K562 (cell line): ENCODE data around the gene CAPN14. TPM values are rescaled to one million over a fixed set of nuclear protein-coding genes. Genes with fewer than 3 reads are reported as not detected.

Source experiments
- ATAC-seq: fragments of 200-7000 bp; cut with Tn5 transposase; 3 replicates; pipeline ENCODE4 v1.9.1; 2020; ENCODE audit warnings: moderate library complexity
- BruUV-seq: library from RNA; stranded (reverse); fragments of 400-500 nt; replicated peaks from 2 replicates; lab custom pipeline; 2021; lab: Mats Ljungman, UMichigan
- CTCF ChIA-PET: fragments of 300-600 bp; formaldehyde crosslinking; extraction: SDS; loops from one replicate; lab custom pipeline; 2021; ENCODE audit warnings: low intra/inter-chr PET ratio; lab: Yijun Ruan, JAX
- POLR2A ChIA-PET: fragments of 300-600, 350-650 bp; sonication (Branson Sonifier 250); formaldehyde crosslinking; extraction: SDS; loops from one replicate; lab custom pipeline; 2021; ENCODE audit warnings: antibody characterized with exemption, inconsistent platforms; lab: Yijun Ruan, JAX
- DNase-seq, 4 experiments: peaks; one replicate each; pipeline versions ENCODE4 v3.0.0 to v3.0.0-alpha.2; 2011 to 2018; ENCODE audit warnings: low spot score in 3 of 4, mixed read lengths in 3 of 4; ENCODE audit errors: extremely low read depth in 1 of 4
- FAIRE-seq: peaks from 2 replicates; lab custom pipeline; 2011; peaks lifted over from hg19 to GRCh38; lab: Jason Lieb, UNC
- H2AFZ ChIP-seq: 2 replicates; pipeline ENCODE4 v1.6.0; 2011; ENCODE audit warnings: low read depth, low read length, control low read depth, inconsistent platforms
- H3K27ac ChIP-seq: fragments of 200-600 bp; 3 replicates; pipeline ENCODE4 v1.8.0; 2011; ENCODE audit warnings: low read depth, mild to moderate bottlenecking, control low read depth, inconsistent platforms, low read length, moderate library complexity, mixed read lengths; ENCODE audit errors: extremely low read depth
- H3K27me3 ChIP-seq, 2 experiments: fragments of 300-600 bp in 1 of 2; 2 replicates in 1 of 2; 3 replicates in 1 of 2; pipeline versions ENCODE4 v1.6.0 to v1.8.0; 2011; ENCODE audit warnings: inconsistent platforms in 2 of 2, low read length in 2 of 2, mild to moderate bottlenecking in 1 of 2, mixed read lengths in 1 of 2, moderate library complexity in 1 of 2; ENCODE audit not compliant: control insufficient read depth in 2 of 2, insufficient read depth in 2 of 2
- H3K36me3 ChIP-seq: fragments of 300-600 bp; 3 replicates; pipeline ENCODE4 v1.8.0; 2011; ENCODE audit warnings: mild to moderate bottlenecking, low read length, inconsistent platforms; ENCODE audit not compliant: control insufficient read depth, insufficient read depth
- H3K4me1 ChIP-seq, 2 experiments: fragments of 200-600 bp in 1 of 2; replicated peaks in 1 of 2; 2 replicates in 1 of 2; 3 replicates in 1 of 2; pipeline versions ENCODE4 v1.5.1 to v1.8.0; 2011; ENCODE audit warnings: inconsistent platforms in 2 of 2, low read length in 2 of 2, mild to moderate bottlenecking in 1 of 2, mixed read lengths in 1 of 2, moderate library complexity in 1 of 2; ENCODE audit not compliant: control insufficient read depth in 2 of 2, insufficient read depth in 2 of 2
- H3K4me2 ChIP-seq: 2 replicates; pipeline ENCODE4 v1.6.1; 2011; ENCODE audit warnings: low read length, control low read depth, inconsistent platforms, mixed read lengths; ENCODE audit not compliant: insufficient read depth
- H3K4me3 ChIP-seq: fragments of 200-600 bp; sonication (generic), shearing (Covaris generic); 2 replicates; pipeline ENCODE4 v1.5.1; 2016; ENCODE audit warnings: control low read depth, inconsistent platforms
- H3K79me2 ChIP-seq: fragments of 200-600 bp; 3 replicates; pipeline ENCODE4 v1.8.0; 2011; ENCODE audit warnings: low read length, inconsistent platforms; ENCODE audit not compliant: control insufficient read depth, insufficient read depth
- H3K9ac ChIP-seq, 2 experiments: 2 replicates each; pipeline versions ENCODE4 v1.6.0 to v1.6.1; 2011; ENCODE audit warnings: low read depth in 2 of 2, low read length in 2 of 2, control low read depth in 1 of 2, inconsistent platforms in 1 of 2, mild to moderate bottlenecking in 1 of 2, mixed read lengths in 1 of 2; ENCODE audit not compliant: insufficient read depth in 1 of 2
- H3K9me1 ChIP-seq: one replicate; pipeline ENCODE4 v1.6.0; 2011; ENCODE audit warnings: inconsistent platforms, mild to moderate bottlenecking, low read length, moderate library complexity; ENCODE audit not compliant: control insufficient read depth, insufficient read depth
- H3K9me3 ChIP-seq: replicated peaks from 2 replicates; pipeline ENCODE4 v1.5.1; 2011; ENCODE audit warnings: low read depth, low read length, inconsistent platforms; ENCODE audit not compliant: control insufficient read depth, insufficient read depth
- H4K20me1 ChIP-seq: replicated peaks from 2 replicates; pipeline ENCODE4 v1.6.1; 2011; ENCODE audit warnings: low read length, inconsistent platforms, mixed read lengths; ENCODE audit not compliant: control insufficient read depth, insufficient read depth
- BDP1 ChIP-seq: IDR thresholded peaks from 3 replicates; pipeline ENCODE4 v1.6.1; 2011; ENCODE audit not compliant: insufficient read length, insufficient read depth
- BHLHE40 ChIP-seq: IDR thresholded peaks from 2 replicates; pipeline ENCODE4 v1.6.1; 2011; ENCODE audit warnings: low read length, improper control_type of control experiment
- BRF1 ChIP-seq: IDR thresholded peaks from 3 replicates; pipeline ENCODE4 v1.6.1; 2011; ENCODE audit warnings: borderline replicate concordance, mild to moderate bottlenecking; ENCODE audit not compliant: insufficient read length; ENCODE audit errors: extremely low read depth
- EZH2 ChIP-seq: IDR thresholded peaks from 2 replicates; pipeline ENCODE4 v1.6.1; 2012; ENCODE audit warnings: low read depth, mild to moderate bottlenecking, inconsistent platforms, low read length, borderline replicate concordance
- FOXK1 ChIP-seq: sonication (generic); formaldehyde crosslinking; IDR thresholded peaks from 2 replicates; pipeline ENCODE4 v1.8.0; 2022; ENCODE audit warnings: missing genetic modification reagents, mild to moderate bottlenecking, borderline replicate concordance
- PHB ChIP-seq: fragments of 250-450 bp; sonication (Bioruptor Pico); IDR thresholded peaks from 2 replicates; pipeline ENCODE4 v1.5.0; 2021
- PHF21A ChIP-seq: fragments of 450-650 bp; IDR thresholded peaks from 2 replicates; pipeline ENCODE4 v1.6.1; 2017; ENCODE audit warnings: low read depth, borderline replicate concordance
- TEAD2 ChIP-seq: fragments of 450-650 bp; IDR thresholded peaks from 2 replicates; pipeline ENCODE4 v1.6.1; 2016; ENCODE audit warnings: missing genetic modification characterization, control low read depth, missing compliant biosample characterization
- XRCC3 ChIP-seq: fragments of 450-650 bp; IDR thresholded peaks from 2 replicates; pipeline ENCODE4 v1.6.1; 2017; ENCODE audit warnings: mild to moderate bottlenecking, moderate library complexity
- ZNF239 ChIP-seq: fragments of 250-450 bp; sonication (Bioruptor Pico); IDR thresholded peaks from 2 replicates; pipeline ENCODE4 v1.4.0; 2020; ENCODE audit warnings: mild to moderate bottlenecking
- ZNF431 ChIP-seq: sonication (generic); formaldehyde crosslinking; IDR thresholded peaks from 2 replicates; pipeline ENCODE4 v1.8.0; 2022; ENCODE audit warnings: mild to moderate bottlenecking, missing genetic modification reagents
- ZNF785 ChIP-seq: fragments of 250-450 bp; sonication (Bioruptor Pico); IDR thresholded peaks from 2 replicates; pipeline ENCODE4 v1.4.0; 2020; ENCODE audit warnings: mild to moderate bottlenecking
- WGBS: fragments of 100-300 bp; shearing (Covaris generic); methylation state at CpG from one replicate; pipeline ENCODE4 v1.1.6; 2016; ENCODE audit warnings: low coverage, mixed read lengths; ENCODE audit not compliant: insufficient coverage; ENCODE audit errors: missing lambda C conversion rate; 5-methylcytosine and 5-hydroxymethylcytosine counted together
- in situ Hi-C: fragments of 300-500 bp; cut with MboI; formaldehyde crosslinking; loops from 4 replicates; pipeline ENCODE4 v1.15.0; 2018; ENCODE audit warnings: inconsistent platforms, mixed read lengths
- intact Hi-C: fragments of 100-400 bp; cut with micrococcal nuclease; formaldehyde crosslinking; loops from 2 replicates; pipeline ENCODE4 v1.14.2; 2022
- polyA plus RNA-seq, 8 experiments: library from polyadenylated mRNA; depleted of rRNA in 4 of 8; stranded (reverse) in 5 of 8; unstranded in 3 of 8; fragments of >200 nt; fragmentation: Nextera tagmentation in 2 of 8; fragmentation: Illumina TruSeq in 1 of 8; extraction: Ambion mirVana in 2 of 8; extraction: Trizol in 1 of 8; gene quantifications; 2 replicates each; pipeline versions ENCODE4 v1.2.1 to v1.2.3, GENCODE V29; 2011 to 2014; ENCODE audit warnings: inconsistent platforms in 1 of 8, missing spikeins in 1 of 8
- total RNA-seq, 7 experiments: library from RNA; depleted of rRNA in 6 of 7; stranded (reverse); fragments of >200 nt in 6 of 7; fragmentation: Illumina TruSeq in 2 of 7; extraction: Trizol in 2 of 7; gene quantifications; 2 replicates each; pipeline versions ENCODE4 v1.2.1 to v1.2.3, GENCODE V29; 2011 to 2021; ENCODE audit warnings: low replicate concordance in 1 of 7
- TF ChIP-seq, protein P1 (sequence below), 2 experiments: IDR thresholded peaks; 2 replicates each; pipeline ENCODE4 v1.6.1; 2011; ENCODE audit warnings: borderline replicate concordance in 1 of 2, control low read depth in 1 of 2, low read depth in 1 of 2, low read length in 1 of 2, mild to moderate bottlenecking in 1 of 2, mixed read lengths in 1 of 2, moderate library complexity in 1 of 2; ENCODE audit not compliant: insufficient read depth in 1 of 2, insufficient read length in 1 of 2, poor library complexity in 1 of 2, severe bottlenecking in 1 of 2; ENCODE audit errors: extremely low read depth in 1 of 2
- TF ChIP-seq, protein P2 (sequence below): fragments of 450-650 bp; formaldehyde crosslinking; IDR thresholded peaks from 2 replicates; pipeline ENCODE4 v1.4.0; 2020; ENCODE audit warnings: mild to moderate bottlenecking, moderate library complexity
- TF ChIP-seq, protein P3 (sequence below): fragments of 250-450 bp; sonication (Bioruptor Pico); IDR thresholded peaks from 2 replicates; pipeline ENCODE4 v1.5.0; 2020; ENCODE audit warnings: mild to moderate bottlenecking, borderline replicate concordance
- TF ChIP-seq, protein P4 (sequence below): fragments of 450-650 bp; formaldehyde crosslinking; conservative IDR thresholded peaks from 2 replicates; pipeline ENCODE4 v1.4.0; 2022; ENCODE audit warnings: mild to moderate bottlenecking, missing genetic modification characterization

CAPN14 gene
- total and polyA plus RNA-seq, 9 of the 15 experiments (the other 6 are each of a cell fraction or from before 2014, with no cell fraction given): not detected

DNA sequence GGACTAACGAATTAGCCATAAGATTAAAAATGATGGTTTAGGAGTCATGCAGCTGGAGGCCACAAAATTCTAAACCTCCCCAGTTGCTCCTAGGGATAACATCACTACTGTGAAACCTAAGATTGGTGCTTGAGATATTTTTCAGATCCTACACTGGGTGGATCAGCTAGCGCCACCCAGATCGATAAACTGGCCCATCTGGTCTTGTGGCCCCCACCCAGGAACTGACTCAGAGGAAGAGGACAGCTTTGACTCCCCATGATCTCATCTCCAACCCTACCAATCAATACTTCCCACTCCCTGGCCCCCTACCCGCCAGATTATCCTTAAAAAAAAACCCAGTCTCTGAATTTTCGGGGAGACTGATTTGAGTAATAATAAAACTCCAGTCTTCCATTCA lies 84.5 kb downstream of the CAPN14 start (continued):
- TF ChIP-seq ZNF785 (CRISPR knock-in tag) (no peak), BRF1 (no peak), EZH2 (no peak)
- TF ChIP-seq, protein P1, sequence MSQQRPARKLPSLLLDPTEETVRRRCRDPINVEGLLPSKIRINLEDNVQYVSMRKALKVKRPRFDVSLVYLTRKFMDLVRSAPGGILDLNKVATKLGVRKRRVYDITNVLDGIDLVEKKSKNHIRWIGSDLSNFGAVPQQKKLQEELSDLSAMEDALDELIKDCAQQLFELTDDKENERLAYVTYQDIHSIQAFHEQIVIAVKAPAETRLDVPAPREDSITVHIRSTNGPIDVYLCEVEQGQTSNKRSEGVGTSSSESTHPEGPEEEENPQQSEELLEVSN (IDR thresholded peaks at IDR 0.05; ENCODE audit: borderline replicate concordance in 1 of 2, extremely low read depth in 1 of 2, insufficient read depth in 1 of 2, insufficient read length in 1 of 2, low read depth in 1 of 2, low read length in 1 of 2, poor library complexity in 1 of 2, severe bottlenecking in 1 of 2): no peak
- TF ChIP-seq, all 486 proteins: peak for 0

DNA sequence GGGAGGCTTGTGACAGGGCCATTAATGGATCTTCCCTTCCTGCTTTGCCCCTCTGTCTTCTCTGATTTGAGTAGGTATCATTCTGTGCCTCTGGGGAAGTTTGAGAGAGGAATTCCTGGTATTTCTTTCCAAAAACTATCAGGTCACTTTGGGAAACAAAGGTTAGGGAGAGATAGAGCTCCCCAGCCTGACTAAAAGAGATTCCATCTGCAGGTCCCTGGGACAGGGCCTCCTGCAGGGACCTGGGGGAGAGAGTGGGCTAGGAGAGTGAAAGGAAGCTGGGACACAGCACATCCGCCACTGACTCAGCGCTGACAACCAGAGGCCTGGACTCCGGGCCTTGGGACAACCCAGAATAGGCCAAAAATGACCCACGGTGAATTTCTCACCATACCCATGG lies 85.4 kb downstream of the CAPN14 start:
- CTCF ChIA-PET: no interaction called here
- no peak overlapping the region for H3K9ac ChIP-seq
- no peak overlapping the region for H3K27ac ChIP-seq
- H3K4me1 ChIP-seq: no peaks in the 10 kb centered on the region
- no peaks in the 10 kb centered on the region for H3K9me1 ChIP-seq
- intact Hi-C loops (no loop called here), in situ Hi-C loops (no loop called here)
- no TSS peak for BruUV-seq
- ATAC-seq (no peak), FAIRE-seq (no peak), DNase-seq (no peak)
- 0% methylated on average over 4 of the region's 4 CpGs for WGBS
- H3K36me3 ChIP-seq: no peaks in the 10 kb centered on the region
- no peak overlapping the region for H3K4me3 ChIP-seq
- peaks cover 0 to 5% of the 10 kb centered on the region in 2 experiments; a peak in 2 of 5 replicates for H3K27me3 ChIP-seq
- no peaks in the 10 kb centered on the region for H3K9me3 ChIP-seq
- no peaks in the 10 kb centered on the region for H4K20me1 ChIP-seq
- POLR2A ChIA-PET: no interaction called here
- no peak overlapping the region for H3K4me2 ChIP-seq
- no peak overlapping the region for H2AFZ ChIP-seq
- no peaks in the 10 kb centered on the region for H3K79me2 ChIP-seq
- TF ChIP-seq XRCC3: no peak
- TF ChIP-seq FOXK1 (CRISPR knock-in tag): no peak
- TF ChIP-seq BDP1: no peak
- TF ChIP-seq ZNF239: no peak
- no peak for TF ChIP-seq PHF21A
- TF ChIP-seq, protein P2, sequence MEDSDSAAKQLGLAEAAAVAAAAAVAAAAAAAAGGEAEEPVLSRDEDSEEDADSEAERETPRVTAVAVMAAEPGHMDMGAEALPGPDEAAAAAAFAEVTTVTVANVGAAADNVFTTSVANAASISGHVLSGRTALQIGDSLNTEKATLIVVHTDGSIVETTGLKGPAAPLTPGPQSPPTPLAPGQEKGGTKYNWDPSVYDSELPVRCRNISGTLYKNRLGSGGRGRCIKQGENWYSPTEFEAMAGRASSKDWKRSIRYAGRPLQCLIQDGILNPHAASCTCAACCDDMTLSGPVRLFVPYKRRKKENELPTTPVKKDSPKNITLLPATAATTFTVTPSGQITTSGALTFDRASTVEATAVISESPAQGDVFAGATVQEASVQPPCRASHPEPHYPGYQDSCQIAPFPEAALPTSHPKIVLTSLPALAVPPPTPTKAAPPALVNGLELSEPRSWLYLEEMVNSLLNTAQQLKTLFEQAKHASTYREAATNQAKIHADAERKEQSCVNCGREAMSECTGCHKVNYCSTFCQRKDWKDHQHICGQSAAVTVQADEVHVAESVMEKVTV: no peak
- TF ChIP-seq, protein P3, sequence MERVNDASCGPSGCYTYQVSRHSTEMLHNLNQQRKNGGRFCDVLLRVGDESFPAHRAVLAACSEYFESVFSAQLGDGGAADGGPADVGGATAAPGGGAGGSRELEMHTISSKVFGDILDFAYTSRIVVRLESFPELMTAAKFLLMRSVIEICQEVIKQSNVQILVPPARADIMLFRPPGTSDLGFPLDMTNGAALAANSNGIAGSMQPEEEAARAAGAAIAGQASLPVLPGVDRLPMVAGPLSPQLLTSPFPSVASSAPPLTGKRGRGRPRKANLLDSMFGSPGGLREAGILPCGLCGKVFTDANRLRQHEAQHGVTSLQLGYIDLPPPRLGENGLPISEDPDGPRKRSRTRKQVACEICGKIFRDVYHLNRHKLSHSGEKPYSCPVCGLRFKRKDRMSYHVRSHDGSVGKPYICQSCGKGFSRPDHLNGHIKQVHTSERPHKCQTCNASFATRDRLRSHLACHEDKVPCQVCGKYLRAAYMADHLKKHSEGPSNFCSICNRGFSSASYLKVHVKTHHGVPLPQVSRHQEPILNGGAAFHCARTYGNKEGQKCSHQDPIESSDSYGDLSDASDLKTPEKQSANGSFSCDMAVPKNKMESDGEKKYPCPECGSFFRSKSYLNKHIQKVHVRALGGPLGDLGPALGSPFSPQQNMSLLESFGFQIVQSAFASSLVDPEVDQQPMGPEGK: no peak
- TF ChIP-seq, protein P4, sequence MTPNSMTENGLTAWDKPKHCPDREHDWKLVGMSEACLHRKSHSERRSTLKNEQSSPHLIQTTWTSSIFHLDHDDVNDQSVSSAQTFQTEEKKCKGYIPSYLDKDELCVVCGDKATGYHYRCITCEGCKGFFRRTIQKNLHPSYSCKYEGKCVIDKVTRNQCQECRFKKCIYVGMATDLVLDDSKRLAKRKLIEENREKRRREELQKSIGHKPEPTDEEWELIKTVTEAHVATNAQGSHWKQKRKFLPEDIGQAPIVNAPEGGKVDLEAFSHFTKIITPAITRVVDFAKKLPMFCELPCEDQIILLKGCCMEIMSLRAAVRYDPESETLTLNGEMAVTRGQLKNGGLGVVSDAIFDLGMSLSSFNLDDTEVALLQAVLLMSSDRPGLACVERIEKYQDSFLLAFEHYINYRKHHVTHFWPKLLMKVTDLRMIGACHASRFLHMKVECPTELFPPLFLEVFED (CRISPR knock-in tag): no peak
- TF ChIP-seq ZNF431 (CRISPR knock-in tag): no peak
- no peak for TF ChIP-seq TEAD2 (tag)
- TF ChIP-seq PHB (CRISPR knock-in tag): no peak
- TF ChIP-seq BHLHE40: no peak
